H1 (cell line): ENCODE data around the gene TDRD3. TPM values are rescaled to one million over a fixed set of nuclear protein-coding genes. Genes with fewer than 3 reads are reported as not detected.

Experiments
- CTCF ChIA-PET: fragments of 300-600 bp; sonication (Branson Sonifier 250); formaldehyde crosslinking; loops from one replicate; lab custom pipeline; 2021; ENCODE audit not compliant: partially characterized antibody; lab: Charles Lee
- POLR2A ChIA-PET: fragments of 300-600 bp; sonication (Branson Sonifier 250); formaldehyde crosslinking; loops from one replicate; lab custom pipeline; 2021; ENCODE audit warnings: inconsistent platforms; ENCODE audit not compliant: partially characterized antibody; lab: Charles Lee
- DNase-seq, 2 experiments: peaks; one replicate each; pipeline versions ENCODE4 v3.0.0 to v3.0.0-alpha.2; 2010 to 2022; ENCODE audit warnings: low spot score in 2 of 2, low read depth in 1 of 2, mixed read lengths in 1 of 2
- FAIRE-seq: peaks from 2 replicates; lab custom pipeline; 2011; peaks lifted over from hg19 to GRCh38; lab: Jason Lieb, UNC
- H2AFZ ChIP-seq: 2 replicates; pipeline ENCODE4 v1.8.1; 2012; ENCODE audit warnings: low read length, inconsistent platforms
- H2AK5ac ChIP-seq: 2 replicates; pipeline ENCODE4 v1.6.1; 2013; ENCODE audit warnings: low read depth, low read length
- H2BK120ac ChIP-seq: replicated peaks from 2 replicates; pipeline ENCODE3; 2013; ENCODE audit warnings: low read depth, low read length, inconsistent platforms
- H2BK12ac ChIP-seq: 2 replicates; pipeline ENCODE4 v1.6.1; 2013; ENCODE audit warnings: low read depth, low read length
- H2BK15ac ChIP-seq: 2 replicates; pipeline ENCODE4 v1.6.1; 2013; ENCODE audit warnings: low read length
- H2BK20ac ChIP-seq: 2 replicates; pipeline ENCODE4 v1.6.1; 2013; ENCODE audit warnings: low read length
- H2BK5ac ChIP-seq: 2 replicates; pipeline ENCODE4 v1.6.1; 2013; ENCODE audit warnings: low read depth, low read length
- H3K14ac ChIP-seq: 2 replicates; pipeline ENCODE4 v1.6.1; 2013; ENCODE audit warnings: inconsistent platforms; ENCODE audit not compliant: insufficient read length
- H3K18ac ChIP-seq: 2 replicates; pipeline ENCODE4 v1.6.1; 2013; ENCODE audit warnings: low read length; ENCODE audit errors: extremely low read depth
- H3K23ac ChIP-seq: 2 replicates; pipeline ENCODE4 v1.6.1; 2013; ENCODE audit warnings: inconsistent platforms; ENCODE audit not compliant: insufficient read length
- H3K23me2 ChIP-seq: 2 replicates; pipeline ENCODE4 v1.6.1; 2013; ENCODE audit warnings: low read depth, low read length
- H3K27ac ChIP-seq: 2 replicates; pipeline ENCODE4 v1.6.1; 2011; ENCODE audit warnings: low read depth, low read length, inconsistent platforms
- H3K27me3 ChIP-seq, 4 experiments: replicated peaks in 1 of 4; 1 replicate in 1 of 4; 2 replicates in 3 of 4; pipeline versions ENCODE4 v1.6.1 to v1.8.1; 2011 to 2013; ENCODE audit warnings: low read length in 3 of 4, mild to moderate bottlenecking in 3 of 4, inconsistent platforms in 2 of 4, mixed read lengths in 2 of 4, moderate library complexity in 1 of 4; ENCODE audit not compliant: control insufficient read depth in 3 of 4, insufficient read depth in 3 of 4; ENCODE audit errors: extremely low read depth in 1 of 4
- H3K36me3 ChIP-seq, 4 experiments: 2 replicates each; pipeline versions ENCODE4 v1.6.1 to v1.8.1; 2011 to 2013; ENCODE audit warnings: mild to moderate bottlenecking in 4 of 4, low read length in 3 of 4, moderate library complexity in 2 of 4, control low read depth in 1 of 4, inconsistent platforms in 1 of 4; ENCODE audit not compliant: insufficient read depth in 4 of 4, control insufficient read depth in 2 of 4
- H3K4ac ChIP-seq: replicated peaks from 2 replicates; pipeline ENCODE3; 2013; ENCODE audit warnings: low read length, low read depth, mixed read lengths, inconsistent platforms; ENCODE audit not compliant: insufficient read length
- H3K4me1 ChIP-seq, 4 experiments: replicated peaks in 1 of 4; 1 replicate in 1 of 4; 2 replicates in 3 of 4; pipeline versions ENCODE4 v1.6.1 to v1.8.1; 2011 to 2013; ENCODE audit warnings: low read length in 3 of 4, inconsistent platforms in 2 of 4, mixed read lengths in 1 of 4; ENCODE audit not compliant: insufficient read depth in 4 of 4, control insufficient read depth in 3 of 4
- H3K4me2 ChIP-seq, 2 experiments: 2 replicates each; pipeline versions ENCODE4 v1.6.1 to v1.8.1; 2011 to 2013; ENCODE audit warnings: low read depth in 2 of 2, low read length in 2 of 2, control low read depth in 1 of 2, inconsistent platforms in 1 of 2, mild to moderate bottlenecking in 1 of 2; ENCODE audit not compliant: insufficient read depth in 1 of 2
- H3K4me3 ChIP-seq, 4 experiments: fragments of 200-600, 300-600 bp in 1 of 4; sonication (generic), shearing (Covaris generic), sonication (Bioruptor Twin) in 1 of 4; 2 replicates each; pipeline versions ENCODE4 v1.5.1 to v1.8.1; 2011 to 2016; ENCODE audit warnings: low read length in 4 of 4, low read depth in 3 of 4, control low read depth in 2 of 4, inconsistent platforms in 2 of 4, mild to moderate bottlenecking in 2 of 4, mixed read lengths in 1 of 4, moderate library complexity in 1 of 4; ENCODE audit not compliant: insufficient read depth in 2 of 4; ENCODE audit errors: extremely low read depth in 1 of 4
- H3K56ac ChIP-seq: replicated peaks from 2 replicates; pipeline ENCODE3; 2013; ENCODE audit warnings: low read depth, mild to moderate bottlenecking, mixed read lengths, low read length, inconsistent platforms; ENCODE audit not compliant: insufficient read length
- H3K79me1 ChIP-seq: 2 replicates; pipeline ENCODE4 v1.6.1; 2013; ENCODE audit warnings: low read depth, low read length, control low read depth
- H3K79me2 ChIP-seq, 2 experiments: 2 replicates each; pipeline versions ENCODE4 v1.6.1 to v1.8.1; 2012 to 2013; ENCODE audit warnings: low read length in 2 of 2, mild to moderate bottlenecking in 2 of 2, inconsistent platforms in 1 of 2; ENCODE audit not compliant: insufficient read depth in 2 of 2, control insufficient read depth in 1 of 2
- H3K9ac ChIP-seq, 4 experiments: replicated peaks in 1 of 4; 1 replicate in 1 of 4; 2 replicates in 3 of 4; pipeline versions ENCODE4 v1.6.1 to v1.8.1; 2011 to 2013; ENCODE audit warnings: low read depth in 3 of 4, low read length in 3 of 4, control low read depth in 2 of 4, mild to moderate bottlenecking in 2 of 4, moderate library complexity in 2 of 4, inconsistent platforms in 1 of 4; ENCODE audit errors: extremely low read depth in 1 of 4
- H3K9me3 ChIP-seq, 2 experiments: 2 replicates each; pipeline versions ENCODE4 v1.6.1 to v1.8.1; 2012 to 2013; ENCODE audit warnings: mild to moderate bottlenecking in 2 of 2, moderate library complexity in 2 of 2, control low read depth in 1 of 2, inconsistent platforms in 1 of 2, low read depth in 1 of 2, low read length in 1 of 2, mixed read lengths in 1 of 2; ENCODE audit not compliant: insufficient read depth in 2 of 2
- H4K20me1 ChIP-seq, 2 experiments: replicated peaks in 1 of 2; 2 replicates each; pipeline versions ENCODE3 to v1.8.1; 2011 to 2013; ENCODE audit warnings: inconsistent platforms in 2 of 2, low read length in 2 of 2, mild to moderate bottlenecking in 1 of 2; ENCODE audit not compliant: insufficient read depth in 2 of 2, control insufficient read depth in 1 of 2
- H4K5ac ChIP-seq: 2 replicates; pipeline ENCODE4 v1.6.1; 2013; ENCODE audit warnings: low read length, low read depth, mixed read lengths, inconsistent platforms; ENCODE audit not compliant: insufficient read length
- H4K8ac ChIP-seq: 2 replicates; pipeline ENCODE4 v1.8.0; 2013; ENCODE audit warnings: mild to moderate bottlenecking, moderate library complexity, low read length, inconsistent platforms; ENCODE audit not compliant: insufficient read depth; ENCODE audit errors: extremely low read depth
- H4K91ac ChIP-seq: replicated peaks from 2 replicates; pipeline ENCODE3; 2013; ENCODE audit warnings: low read length, mixed read lengths, inconsistent platforms; ENCODE audit not compliant: insufficient read length
- CBX8 ChIP-seq: fragments of 300-800, 300-1000 bp; sonication (generic); IDR thresholded peaks from 2 replicates; pipeline ENCODE4 v1.7.1; 2016; ENCODE audit warnings: low read depth, low read length, borderline replicate concordance
- CREB1 ChIP-seq: IDR thresholded peaks from 2 replicates; pipeline ENCODE4 v1.6.1; 2012; ENCODE audit warnings: inconsistent platforms
- JUND ChIP-seq: IDR thresholded peaks from 2 replicates; pipeline ENCODE4 v1.6.1; 2011; ENCODE audit warnings: mild to moderate bottlenecking, improper control_type of control experiment, low read length
- TEAD4 ChIP-seq: IDR thresholded peaks from 2 replicates; pipeline ENCODE4 v1.6.1; 2012; ENCODE audit warnings: low read depth, low read length, inconsistent platforms, mixed read lengths
- WGBS, 2 experiments: shearing (Covaris generic) in 1 of 2; methylation state at CpG; one replicate each; pipeline versions ENCODE4 v1.1.6 to v1.1.7; 2013 to 2015; ENCODE audit warnings: low lambda C conversion rate in 2 of 2, mixed read lengths in 2 of 2, inconsistent platforms in 1 of 2, low coverage in 1 of 2, missing lambda C conversion rate in 1 of 2; ENCODE audit not compliant: insufficient replicate concordance in 2 of 2, insufficient coverage in 1 of 2, insufficient read length in 1 of 2; ENCODE audit errors: extremely low coverage in 1 of 2, missing lambda C conversion rate in 1 of 2; 5-methylcytosine and 5-hydroxymethylcytosine counted together
- long read RNA-seq, 2 experiments: library from RNA in 1 of 2; library from capped mRNA in 1 of 2; stranded (forward); transcript quantifications; one replicate each; pipeline ENCODE4 v2.0.0, GENCODE V29; 2021; ENCODE audit warnings: inconsistent platforms in 1 of 2
- polyA minus RNA-seq, 3 experiments: library from RNA; depleted of rRNA, polyadenylated mRNA; stranded (reverse); fragments of >200 nt; gene quantifications; 1 replicate in 2 of 3; 2 replicates in 1 of 3; pipeline ENCODE4 v1.2.3, GENCODE V29; 2011
- polyA plus RNA-seq, 7 experiments: library from polyadenylated mRNA; depleted of rRNA in 3 of 7; stranded (reverse) in 5 of 7; unstranded in 2 of 7; fragments of >200 nt in 5 of 7; fragments of 200-250 nt in 2 of 7; gene quantifications; 1 replicate in 5 of 7; 2 replicates in 1 of 7; 4 replicates in 1 of 7; pipeline versions ENCODE4 v1.2.1 to v1.2.3, GENCODE V29; 2011 to 2013; ENCODE audit warnings: missing spikeins in 2 of 7, mixed read lengths in 2 of 7
- total RNA-seq: library from RNA; stranded (reverse); fragmentation: NEBNext Ultra II Directional; extraction: Animal tissue kit (Norgen Biotek cat#: 25700); gene quantifications from 2 replicates; pipeline ENCODE4 v1.2.1, GENCODE V29; 2021
- TF ChIP-seq, protein P1 (sequence below): IDR thresholded peaks from 2 replicates; pipeline ENCODE4 v1.6.1; 2012; ENCODE audit warnings: inconsistent platforms
- TF ChIP-seq, protein P2 (sequence below): IDR thresholded peaks from 2 replicates; pipeline ENCODE4 v1.6.1; 2012; ENCODE audit warnings: inconsistent platforms

Gene TDRD3
- total RNA-seq = 14.7 TPM in 2 replicates
- polyA plus RNA-seq (2011; rRNA removed) = 1.4 and 2.5 TPM in 2 replicates
- 4.4 TPM for polyA plus RNA-seq (2011; cell fraction: cytosol; rRNA removed)
- polyA plus RNA-seq (2011; cell fraction: nucleus; rRNA removed) = 2.8 TPM
- polyA plus RNA-seq (2012, experiment 1 of 2) = 6.8 to 10.5 TPM (median 8.2 TPM) in 4 replicates
- polyA plus RNA-seq (2012, experiment 2 of 2) = 1.1 TPM
- 10.1 TPM for polyA plus RNA-seq (2013, experiment 1 of 2)
- polyA plus RNA-seq (2013, experiment 2 of 2) = 9.6 TPM
- 9.2 and 14.7 TPM in 2 replicates for polyA minus RNA-seq (2011; rRNA and poly(A)+ RNA removed)
- 5.8 TPM for polyA minus RNA-seq (2011; cell fraction: cytosol; rRNA and poly(A)+ RNA removed)
- 24.6 TPM for polyA minus RNA-seq (2011; cell fraction: nucleus; rRNA and poly(A)+ RNA removed)
- long read RNA-seq, experiment 1, partial matches to known transcripts = 7 of 14 reads
- long read RNA-seq, experiment 1, other reads (novel, unspliced or antisense) = 6 of 14 reads
- long read RNA-seq, experiment 2, partial matches to known transcripts = 10 of 19 reads
- long read RNA-seq, experiment 2, other reads (novel, unspliced or antisense) = 8 of 19 reads

DNA sequence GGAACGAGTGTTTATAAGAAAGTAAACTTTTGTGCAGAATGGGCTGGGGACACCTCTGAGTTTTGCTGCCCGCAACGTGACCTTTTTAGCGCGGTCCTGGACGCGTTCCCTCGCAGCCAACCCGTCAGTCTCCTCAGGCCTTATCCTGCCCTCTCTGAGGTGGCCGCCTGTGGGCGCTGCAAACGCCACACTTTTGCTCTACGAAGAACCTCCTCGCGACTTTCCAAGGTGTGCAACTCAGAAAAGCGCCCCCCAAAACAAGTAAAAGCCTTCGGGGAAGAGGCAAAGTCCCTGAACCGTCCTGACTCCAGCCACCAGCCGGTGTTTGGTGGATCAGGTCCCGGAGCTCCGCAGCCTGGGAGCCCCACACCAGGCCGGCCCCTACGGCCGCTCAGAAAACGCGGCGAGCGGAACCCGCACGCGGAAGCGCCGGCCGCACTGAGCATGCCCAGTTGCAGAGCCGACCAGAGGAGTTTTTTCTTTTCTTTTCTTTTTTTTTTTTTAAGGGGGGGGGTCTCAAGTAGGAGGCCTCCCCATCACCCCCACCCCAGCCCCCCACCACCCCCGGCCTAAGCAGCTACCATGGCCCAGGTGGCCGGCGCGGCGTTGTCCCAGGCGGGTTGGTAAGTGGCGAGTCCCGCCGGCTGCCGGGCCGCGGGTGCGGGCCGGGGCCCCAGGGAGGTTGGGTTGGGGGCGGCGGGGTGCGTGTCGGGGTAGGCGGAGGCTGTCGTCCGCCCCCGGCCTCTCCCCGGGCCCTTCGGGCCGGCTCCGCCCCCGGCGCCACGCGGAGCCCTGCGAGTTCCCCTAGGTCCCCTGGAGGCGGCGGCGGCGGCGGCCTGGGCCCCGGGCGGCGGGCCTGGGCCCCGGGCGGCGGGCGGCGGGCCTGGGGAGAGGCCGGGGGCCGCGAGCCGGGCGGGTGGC lies at the start of gene TDRD3:
Gene TDRD3 (plus strand): TSS at position 438 of the 921 bp plus-strand sequence. CDS start 145 bp downstream, at position 583.
- Histone ChIP-seq H2BK5ac (peak within 1 kb of the TSS; percentile 80; the same call in 1 of the 2 replicates), H4K91ac (no peak within 1 kb of the TSS), H3K23me2 (no peaks in the 10 kb centered on the region), H3K56ac (peak within 1 kb of the TSS; percentile 70), H2BK20ac (no peak within 1 kb of the TSS), H3K79me1 (peaks cover 3% of the 10 kb centered on the region; the same call in 1 of the 2 replicates), H3K79me2 (peaks cover 0 to 28% of the 10 kb centered on the region in 2 experiments; a peak in 2 of 4 replicates), H3K4me1 (peaks cover 2 to 12% (median 4%) of the 10 kb centered on the region in 4 experiments; a peak in 5 of 7 replicates), H2BK120ac (no peak within 1 kb of the TSS), H4K8ac (peak within 1 kb of the TSS; percentile 89; the same call in 1 of the 2 replicates), H3K18ac (peak within 1 kb of the TSS; percentile 92; the same call in 1 of the 2 replicates), H2AFZ (peak within 1 kb of the TSS; percentile 95), H3K4me3 (peak within 1 kb of the TSS; percentile 85 to 96 (median 86)), H3K9me3 (no peaks in the 10 kb centered on the region), H3K27me3 (no peaks in the 10 kb centered on the region), H3K4me2 (peak within 1 kb of the TSS; percentile 87 to 97), H3K23ac (no peak within 1 kb of the TSS), H4K20me1 (no peaks in the 10 kb centered on the region), H3K14ac (peak within 1 kb of the TSS; percentile 69), H2BK12ac (no peak within 1 kb of the TSS), H2AK5ac (no peak within 1 kb of the TSS), H3K4ac (peak within 1 kb of the TSS; percentile 92), H3K9ac (peak within 1 kb of the TSS; percentile 80 to 92 (median 82)), H3K36me3 (no peaks in the 10 kb centered on the region), H2BK15ac (no peak within 1 kb of the TSS), H4K5ac (peak within 1 kb of the TSS; percentile 79), H3K27ac (peak within 1 kb of the TSS; percentile 85)
- DNase-seq (peak; percentile 65 to 86), FAIRE-seq (peak; percentile 74)
- CTCF ChIA-PET = interaction anchor here (0.6 to 1.3 kb wide), 3 partner anchors 17 to 75 kb away, joined by 3 to 4 read pairs (median 4); no protein-coding TSS in a partner anchor
- POLR2A ChIA-PET = interaction anchor here (0.9 to 1.4 kb wide), 3 partner anchors 22 to 47 kb away, joined by 3 to 6 read pairs (median 3); no protein-coding TSS in a partner anchor
- WGBS, 2 experiments = 1% methylated on average over 27 of the region's 84 CpGs; no CpG with 5 or more reads in 1 of the 2 experiments
- TF ChIP-seq, protein P1, sequence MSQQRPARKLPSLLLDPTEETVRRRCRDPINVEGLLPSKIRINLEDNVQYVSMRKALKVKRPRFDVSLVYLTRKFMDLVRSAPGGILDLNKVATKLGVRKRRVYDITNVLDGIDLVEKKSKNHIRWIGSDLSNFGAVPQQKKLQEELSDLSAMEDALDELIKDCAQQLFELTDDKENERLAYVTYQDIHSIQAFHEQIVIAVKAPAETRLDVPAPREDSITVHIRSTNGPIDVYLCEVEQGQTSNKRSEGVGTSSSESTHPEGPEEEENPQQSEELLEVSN = no peak; the same call in 1 of the 2 replicates
- TF ChIP-seq CBX8 (no peak), TEAD4 (no peak), JUND (no peak), CREB1 (no peak)
- TF ChIP-seq, protein P2, sequence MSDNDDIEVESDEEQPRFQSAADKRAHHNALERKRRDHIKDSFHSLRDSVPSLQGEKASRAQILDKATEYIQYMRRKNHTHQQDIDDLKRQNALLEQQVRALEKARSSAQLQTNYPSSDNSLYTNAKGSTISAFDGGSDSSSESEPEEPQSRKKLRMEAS = peak; percentile 59; the same call in 1 of the 2 replicates
